Activated T-cell treated with anti-CD3 and anti-CD28 coated beads, Interleukin-2, amount 50 U/mL, for 1 hour (primary cell): ENCODE measurements around the gene CFAP46.

Experiments
- DNase-seq: peaks from one replicate; pipeline ENCODE4 v3.0.0-alpha.2; 2020

The CFAP46 gene

DNA sequence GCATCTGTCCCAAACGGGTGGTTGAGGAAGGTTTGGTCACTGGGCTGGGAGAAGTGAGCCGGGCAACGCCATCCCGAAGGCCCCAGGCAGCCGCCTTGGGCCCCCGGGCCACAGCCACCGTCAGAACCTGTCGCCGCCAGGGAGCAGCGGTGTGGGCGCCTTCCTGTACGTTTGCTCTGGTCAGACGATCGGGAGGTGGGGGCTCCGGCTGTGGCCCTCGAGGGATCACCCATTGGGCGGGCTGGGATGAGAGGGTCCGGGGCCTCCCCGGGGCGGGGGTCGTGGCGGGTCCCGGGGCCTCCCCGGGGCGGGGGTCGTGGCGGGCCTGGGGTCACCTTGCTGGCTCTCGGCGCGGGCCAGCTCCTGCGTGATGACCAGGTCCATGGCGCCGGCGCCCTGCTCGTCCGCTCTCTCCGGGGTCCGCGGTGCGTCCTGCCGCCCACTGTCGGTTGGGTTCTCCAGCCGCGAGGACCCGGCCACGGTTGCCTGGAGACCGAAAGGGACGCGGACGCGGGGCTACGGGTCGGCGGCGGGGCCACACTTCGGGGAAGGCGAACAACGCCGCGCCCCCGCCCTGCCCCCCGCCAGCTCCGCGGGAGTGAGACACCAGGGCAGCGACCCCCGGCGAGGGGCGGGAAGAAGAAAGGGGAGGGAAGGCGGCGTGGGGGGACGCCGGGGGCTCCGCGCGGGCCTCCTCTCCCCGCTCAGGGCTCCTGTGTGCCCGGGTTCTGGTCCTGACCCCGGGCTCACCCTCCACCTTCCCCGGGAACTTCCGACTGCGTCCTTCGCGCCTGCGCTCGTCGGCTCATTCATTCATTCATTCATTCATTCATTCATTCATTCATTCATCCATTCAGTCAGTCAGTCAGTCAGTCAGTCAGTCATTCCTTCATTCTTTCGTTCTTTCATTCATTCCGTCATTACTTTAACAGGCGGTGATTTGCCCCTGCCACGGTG, at the start of gene CFAP46:
Gene CFAP46 (minus strand): TSS at position 470 of the 957 bp plus-strand sequence. CDS start 86 bp downstream, at position 384.
- no peak for DNase-seq

DNA sequence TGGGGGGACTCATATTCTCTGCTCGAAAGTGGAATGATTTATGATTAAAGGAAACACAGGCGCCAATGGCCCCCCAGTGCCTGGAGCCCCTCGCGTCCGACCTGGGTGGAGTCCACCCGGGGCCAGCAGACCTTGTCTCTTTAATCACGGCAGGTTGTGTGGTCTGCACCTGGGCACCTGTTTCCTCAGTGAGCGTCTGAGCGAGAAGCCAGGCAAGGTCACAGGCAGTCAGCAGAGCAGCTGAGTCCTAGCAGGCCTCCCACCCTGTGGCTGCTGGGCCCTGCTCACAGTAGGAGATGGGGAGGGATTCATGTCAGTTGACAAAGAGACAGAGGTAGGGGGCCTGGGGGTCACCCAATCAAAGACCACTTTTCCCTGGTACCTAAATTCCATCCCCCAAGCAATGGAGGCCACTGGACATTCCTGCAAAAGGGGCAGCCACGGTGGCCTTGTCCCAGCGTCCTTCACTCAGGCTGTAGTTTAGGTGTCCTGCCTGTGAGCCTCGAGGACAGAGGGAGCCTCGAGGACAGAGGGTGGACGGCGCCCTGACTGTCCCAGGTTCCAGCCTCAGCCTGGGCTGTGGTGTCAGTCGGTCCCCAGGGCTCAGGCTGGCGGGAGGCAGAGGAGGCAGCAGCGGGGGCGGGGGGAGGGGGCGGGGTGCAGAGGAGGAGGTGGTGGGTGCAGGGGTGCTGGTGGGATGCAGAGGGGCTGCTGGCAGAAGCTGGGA, 49.5 kb upstream of the CFAP46 start:
- DNase-seq, result no peak

DNA sequence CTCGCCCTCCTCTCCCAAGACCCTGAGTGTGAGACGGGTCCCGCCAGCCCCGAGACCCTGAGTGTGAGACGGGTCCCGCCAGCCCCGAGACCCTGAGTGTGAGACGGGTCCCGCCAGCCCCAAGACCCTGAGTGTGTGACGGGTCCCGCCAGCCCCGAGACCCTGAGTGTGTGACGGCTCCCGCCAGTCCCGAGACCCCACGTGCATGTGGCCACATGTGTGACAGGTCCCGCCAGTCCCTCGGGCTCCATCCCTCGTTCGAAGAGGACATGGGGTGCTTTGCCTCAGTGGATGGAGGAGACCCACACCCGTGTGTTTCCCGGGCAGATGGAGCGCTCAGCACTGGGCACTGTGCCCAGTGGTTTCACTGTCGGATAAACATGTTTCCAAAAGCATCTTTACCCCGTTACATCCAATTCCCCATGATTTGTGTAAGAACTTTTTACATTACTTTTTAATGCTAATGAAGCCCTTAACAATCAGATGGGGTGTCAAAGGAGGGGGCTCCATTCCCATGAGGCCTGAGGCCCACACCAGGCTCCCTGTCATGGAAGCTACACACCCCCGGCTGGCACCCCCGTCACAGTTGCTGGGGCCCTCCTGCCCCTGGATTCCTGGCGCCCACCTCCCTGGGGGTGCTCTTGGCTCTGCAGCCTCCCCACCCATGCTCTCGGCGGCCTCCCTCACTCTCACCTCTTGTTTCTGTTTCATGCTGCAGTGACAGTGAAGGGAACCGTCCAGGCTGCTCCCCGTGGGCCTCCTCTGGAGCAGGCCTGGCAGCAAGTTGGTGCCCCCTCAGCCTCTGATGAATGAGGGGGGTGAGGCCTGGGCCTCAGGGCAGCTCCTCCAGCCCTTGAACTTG, 48.5 kb upstream of the CFAP46 start:
- no peak for DNase-seq

DNA sequence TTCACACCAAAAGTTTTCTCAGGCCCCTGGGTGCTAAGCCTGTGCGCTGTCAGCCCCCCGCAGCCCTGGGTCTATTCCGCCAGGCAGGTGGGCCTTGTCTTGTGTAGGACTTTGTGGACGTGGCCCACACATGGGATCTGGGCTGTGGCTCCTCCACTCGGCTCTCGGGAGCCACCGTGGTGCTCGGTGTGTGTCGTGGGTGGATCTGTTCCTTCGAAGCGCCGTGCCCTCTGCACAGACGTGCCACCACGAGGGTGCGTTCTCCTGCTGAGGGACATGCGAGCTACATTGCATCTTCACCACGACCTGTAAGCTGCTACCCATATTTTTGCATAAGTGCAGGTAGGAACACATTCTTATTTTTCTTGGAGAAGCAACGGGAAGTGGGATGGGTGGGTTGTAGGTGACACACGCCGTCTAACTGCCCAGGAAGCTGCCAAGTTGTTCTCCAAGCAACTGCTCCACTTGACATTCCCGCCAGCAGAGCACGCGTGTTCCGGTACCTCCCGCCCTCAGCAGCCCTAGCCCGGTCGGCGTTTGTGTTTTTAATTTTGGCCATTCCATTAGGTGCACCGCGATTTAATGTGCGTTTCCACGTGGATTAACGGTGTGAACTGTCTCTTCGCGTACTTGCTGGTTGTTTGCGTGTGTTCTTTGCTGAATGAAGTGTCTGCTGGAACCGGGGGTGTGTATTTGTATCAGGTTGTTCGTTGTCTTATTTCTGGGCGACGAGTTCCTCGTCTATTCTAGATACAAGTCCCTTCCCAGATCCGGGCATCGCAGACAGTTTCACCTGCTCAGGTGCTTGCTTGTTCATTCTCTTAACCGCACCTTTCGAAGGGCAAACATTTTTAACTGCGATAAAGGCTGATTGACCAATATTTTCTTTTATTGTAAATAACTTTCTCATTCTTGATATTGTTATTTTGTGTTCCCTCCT, 47.4 kb upstream of the CFAP46 start:
- no peak for DNase-seq

DNA sequence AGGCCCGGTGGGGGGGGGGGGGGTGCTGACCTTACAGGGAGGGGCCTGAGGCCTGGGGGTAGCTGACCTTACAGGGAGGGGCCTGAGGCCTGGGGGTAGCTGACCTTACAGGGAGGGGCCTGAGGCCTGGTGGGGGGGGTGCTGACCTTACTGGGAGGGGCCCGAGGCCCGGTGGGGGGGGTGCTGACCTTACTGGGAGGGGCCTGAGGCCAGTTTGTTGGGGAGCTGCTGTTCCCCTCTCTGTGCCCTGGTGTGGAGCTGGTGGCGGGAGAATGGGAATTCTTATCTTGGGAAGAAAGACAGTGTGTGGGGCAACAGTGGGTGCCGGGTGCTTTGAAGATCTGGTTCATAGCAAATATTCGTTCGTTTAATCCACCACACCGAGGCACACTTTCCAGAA, 46.6 kb upstream of the CFAP46 start:
- no peak for DNase-seq

DNA sequence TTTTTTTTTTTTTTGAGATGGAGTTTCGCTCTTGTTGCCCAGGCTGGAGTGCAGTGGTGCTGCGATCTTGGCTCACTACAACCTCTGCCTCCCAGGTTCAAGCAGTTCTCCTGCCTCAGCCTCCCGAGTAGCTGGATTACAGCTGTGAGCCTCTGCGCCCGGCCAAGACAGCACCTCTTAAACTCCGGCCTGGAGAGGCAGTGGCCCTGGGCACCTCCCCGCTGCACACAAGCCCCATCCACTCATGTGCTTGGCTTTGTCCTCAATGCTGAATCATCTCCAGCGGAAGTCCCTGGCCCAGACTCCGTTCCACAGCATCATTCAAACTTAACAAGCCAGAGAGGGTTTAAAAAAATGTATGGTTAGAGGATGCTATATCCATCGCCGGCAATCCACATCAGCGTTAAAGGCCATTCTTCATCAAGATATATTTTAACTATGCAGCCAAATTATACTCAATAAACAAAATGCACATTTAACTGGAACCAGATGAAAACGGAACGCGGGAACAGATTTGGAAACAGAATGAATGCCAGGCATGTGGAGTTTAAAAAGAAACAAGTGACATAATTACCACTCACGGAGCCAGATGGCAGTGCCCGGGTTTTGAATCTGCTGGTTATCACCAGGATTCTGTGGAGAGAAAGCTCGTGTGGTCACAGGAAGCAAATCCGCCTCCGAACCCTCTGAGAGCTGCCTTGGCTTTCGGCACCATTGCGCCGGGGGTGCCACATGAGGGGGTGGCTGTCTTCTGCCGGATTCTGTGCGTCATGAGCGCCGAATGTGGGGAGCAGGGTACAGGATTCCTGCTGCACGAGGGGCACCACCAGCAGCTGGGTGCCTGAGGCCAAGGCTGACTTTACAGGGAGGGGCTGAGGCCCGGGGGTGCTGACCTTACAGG, 45.6 kb upstream of the CFAP46 start:
- no peak for DNase-seq

DNA sequence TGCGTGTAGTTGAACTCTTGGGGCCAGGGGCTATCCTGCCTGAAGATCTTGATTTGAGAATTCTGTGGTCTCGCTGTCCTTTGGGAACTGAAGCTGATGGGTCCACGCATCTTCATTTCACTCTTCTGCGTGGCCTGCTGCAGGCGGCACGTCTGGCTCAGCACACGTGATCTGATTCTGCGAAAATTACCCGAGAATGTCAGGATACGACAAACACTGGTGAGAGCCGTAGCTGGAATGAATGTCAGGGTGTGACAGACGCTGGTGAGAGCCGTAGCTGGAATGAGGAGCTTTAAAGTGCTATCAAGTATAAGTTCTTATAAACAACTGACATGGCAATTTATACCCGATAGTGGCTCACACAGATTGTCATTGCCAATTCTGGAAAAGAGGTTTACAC, 44.6 kb upstream of the CFAP46 start:
- DNase-seq, result no peak

DNA sequence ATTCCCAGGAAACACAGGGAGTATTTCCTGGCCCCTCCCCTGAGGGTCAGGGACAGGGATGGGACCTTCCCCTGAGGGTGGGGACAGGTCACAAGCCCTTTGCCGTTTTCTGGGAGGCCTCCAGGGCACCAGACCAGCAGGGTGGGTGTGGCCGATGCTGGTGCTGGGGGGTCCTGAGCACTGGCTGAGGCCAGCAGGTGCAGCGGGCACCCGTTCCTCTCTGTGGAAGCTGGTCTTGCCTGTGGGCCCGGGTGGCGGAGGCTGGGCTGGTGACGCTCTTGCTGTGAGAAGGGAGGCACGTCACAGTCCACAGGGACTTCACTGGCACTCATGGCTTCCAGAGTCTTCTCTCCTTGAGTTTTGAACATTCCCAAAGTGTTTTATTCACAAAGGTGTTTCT, 44.2 kb upstream of the CFAP46 start:
- DNase-seq, result no peak

DNA sequence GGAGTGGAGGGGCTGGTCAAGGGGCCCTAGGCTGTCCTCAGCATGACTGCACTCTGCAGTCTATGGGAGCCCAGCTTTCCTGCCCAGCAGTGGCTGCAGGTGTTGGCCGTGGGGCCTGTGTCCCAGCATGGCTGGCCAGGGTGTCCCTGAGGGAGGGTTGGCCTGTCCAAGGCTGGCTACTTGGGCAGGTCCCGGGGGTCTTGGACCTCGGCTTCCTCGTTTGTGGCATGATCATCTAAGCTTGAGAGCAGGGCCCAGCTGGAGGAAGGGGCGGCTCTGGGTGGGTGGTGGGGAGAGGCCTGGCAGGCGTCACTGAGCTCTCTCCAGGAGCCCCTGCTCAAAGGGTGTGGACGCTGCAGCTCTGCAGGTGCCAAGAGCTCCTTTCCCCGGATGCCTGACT, 43.7 kb upstream of the CFAP46 start:
- no peak for DNase-seq

DNA sequence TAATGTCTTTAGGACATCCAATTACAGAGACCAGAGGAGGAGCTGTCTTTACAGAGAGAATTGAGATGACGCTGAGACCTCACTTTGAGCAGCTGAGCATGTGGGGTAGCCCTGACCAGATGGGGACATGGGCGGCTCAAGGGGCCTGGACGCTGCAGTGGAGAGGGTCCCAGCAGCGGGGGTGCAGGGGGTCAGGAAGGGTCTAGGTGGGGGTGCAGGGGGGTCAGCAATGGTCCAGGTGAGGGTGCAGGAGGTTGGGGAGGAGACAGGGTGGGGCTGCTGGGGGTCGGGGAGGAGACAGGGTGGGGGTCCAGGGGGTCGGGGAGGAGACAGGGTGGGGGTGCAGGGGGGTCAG, 43.2 kb upstream of the CFAP46 start:
- DNase-seq, result no peak

DNA sequence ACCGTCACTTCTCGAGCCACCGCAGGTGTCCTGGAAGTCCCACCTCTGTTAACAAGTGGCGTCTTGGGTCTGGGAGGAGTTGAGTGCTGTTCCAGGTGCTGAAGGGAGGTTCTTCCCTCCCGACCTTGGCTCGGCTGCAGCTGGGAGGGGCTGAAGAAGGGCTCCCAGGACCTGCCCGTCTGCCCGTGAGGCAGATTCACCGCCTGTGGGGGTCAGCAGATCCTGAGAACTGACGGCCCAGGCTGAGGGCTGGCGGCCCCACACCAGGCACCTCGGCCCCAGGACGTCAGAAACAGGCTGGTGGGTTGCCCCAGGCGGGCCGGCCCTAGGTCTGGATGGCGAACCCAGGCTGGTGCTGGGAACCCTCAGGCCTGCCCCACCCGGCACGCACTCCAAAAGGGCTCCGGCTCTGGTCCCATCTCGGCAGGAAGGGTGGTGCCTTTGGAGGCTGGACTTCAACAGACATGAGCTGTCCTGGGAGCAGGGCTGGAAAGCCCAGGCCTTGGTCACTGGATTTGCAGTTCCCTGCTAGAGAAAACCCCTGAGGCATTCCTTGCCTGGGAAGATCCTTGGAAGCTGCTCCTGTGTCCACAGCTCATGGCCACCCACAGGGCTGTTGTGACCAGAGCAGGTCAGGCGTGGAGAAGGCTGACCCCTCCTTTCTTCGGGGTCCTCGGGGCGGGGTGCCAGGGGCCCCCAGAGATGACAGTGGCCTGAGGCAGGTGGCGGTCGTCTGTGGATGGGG, 42.6 kb upstream of the CFAP46 start:
- no peak for DNase-seq

DNA sequence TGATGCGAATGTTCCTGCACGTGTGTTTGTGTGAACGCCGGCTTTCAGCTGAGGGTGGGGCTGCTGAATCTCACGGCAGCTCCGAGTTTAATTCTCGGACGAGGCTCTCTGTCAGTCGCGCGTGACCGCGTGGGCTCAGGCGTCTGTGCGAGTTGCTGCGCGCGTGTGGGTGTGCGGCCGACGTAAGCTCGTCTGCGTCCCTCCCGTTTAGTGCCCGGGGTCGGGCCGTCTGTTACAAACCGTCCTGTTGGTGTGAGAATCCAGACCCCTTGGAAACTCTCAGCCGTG, 41.6 kb upstream of the CFAP46 start:
- no peak for DNase-seq

DNA sequence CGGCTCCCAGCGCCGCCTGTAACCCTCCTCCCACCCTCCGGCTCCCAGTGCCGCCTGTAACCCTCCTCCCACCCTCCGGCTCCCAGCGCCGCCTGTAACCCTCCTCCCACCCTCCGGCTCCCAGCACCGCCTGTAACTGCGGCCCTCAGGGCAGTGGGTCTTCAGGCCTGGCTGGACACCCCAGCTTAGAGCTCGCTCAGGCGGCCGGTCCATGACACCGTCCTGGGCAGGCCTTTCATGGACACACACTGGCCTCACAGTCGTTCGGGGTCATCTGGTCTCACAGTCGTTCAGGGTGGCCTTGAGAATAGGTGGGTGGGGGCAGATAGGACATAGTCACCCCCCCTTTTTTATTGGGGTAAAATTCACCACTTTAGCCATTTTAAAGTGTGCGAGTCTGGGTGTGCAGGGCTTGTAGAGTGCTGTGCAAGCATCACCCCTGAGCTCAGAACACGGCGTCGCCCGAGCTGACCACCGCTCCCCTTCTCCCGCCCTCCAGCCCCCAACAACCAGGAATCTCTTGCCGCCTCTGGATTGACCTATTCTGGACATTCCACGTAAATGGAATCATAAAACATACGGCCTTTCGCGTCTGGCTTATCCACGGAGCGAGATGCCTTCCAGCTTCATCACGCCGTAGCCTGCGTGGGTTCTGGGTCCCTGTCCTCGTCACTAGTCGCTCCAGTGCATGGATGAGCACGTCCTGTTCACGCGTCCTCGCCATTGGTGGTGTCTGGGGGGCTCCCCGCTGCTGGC, 41.1 kb upstream of the CFAP46 start:
- DNase-seq, result no peak

DNA sequence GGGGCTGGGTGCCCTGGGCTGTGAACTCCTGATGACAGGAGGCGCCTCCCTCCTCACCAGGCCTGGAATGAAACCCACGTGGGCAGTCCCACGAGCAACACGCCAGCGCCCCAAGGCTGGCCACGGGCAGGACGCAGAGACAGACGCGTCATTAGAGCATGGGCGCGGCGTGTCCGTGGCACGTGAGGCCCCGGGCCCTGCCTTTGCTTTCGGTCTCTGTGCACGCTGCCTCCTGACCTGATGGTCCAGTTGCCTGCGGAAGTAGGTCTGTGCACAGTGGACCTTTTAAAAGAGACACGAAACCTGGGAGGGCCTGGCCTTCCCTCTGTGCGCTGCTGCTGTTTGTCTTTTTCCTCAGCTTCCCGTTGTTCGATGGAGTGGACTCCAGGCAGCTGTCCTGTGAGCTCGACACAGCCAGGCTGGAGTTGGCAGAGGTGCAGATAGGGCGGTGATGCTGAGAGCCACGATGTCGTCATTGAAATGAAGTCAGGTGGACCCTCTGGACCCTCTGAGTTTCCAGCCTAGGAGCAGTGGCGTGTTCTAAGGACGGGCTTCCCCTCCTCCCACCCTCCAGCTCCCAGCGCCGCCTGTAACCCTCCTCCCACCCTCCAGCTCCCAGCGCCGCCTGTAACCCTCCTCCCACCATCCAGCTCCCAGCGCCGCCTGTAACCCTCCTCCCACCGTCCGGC, 40.1 kb upstream of the CFAP46 start:
- no peak for DNase-seq

DNA sequence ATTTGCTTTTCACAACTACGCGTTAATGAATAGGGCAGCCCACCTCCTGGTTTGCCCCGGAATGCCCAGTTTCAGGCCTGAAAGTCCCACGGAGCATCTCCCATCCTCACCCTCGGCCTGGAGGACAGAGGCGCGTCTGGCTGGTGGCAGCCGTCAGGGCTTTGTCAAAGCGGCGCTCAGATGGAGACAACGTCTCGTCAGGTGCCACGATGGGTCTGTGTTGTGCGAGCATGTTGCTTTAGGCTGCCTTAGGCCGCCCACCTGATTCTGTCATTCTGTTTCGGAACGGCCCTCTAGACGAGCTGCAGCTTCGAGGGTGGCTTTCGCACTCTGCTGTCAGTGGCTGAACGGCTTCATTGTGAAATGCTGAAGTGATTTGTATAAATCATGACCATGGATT, 39.4 kb upstream of the CFAP46 start:
- DNase-seq, result no peak

DNA sequence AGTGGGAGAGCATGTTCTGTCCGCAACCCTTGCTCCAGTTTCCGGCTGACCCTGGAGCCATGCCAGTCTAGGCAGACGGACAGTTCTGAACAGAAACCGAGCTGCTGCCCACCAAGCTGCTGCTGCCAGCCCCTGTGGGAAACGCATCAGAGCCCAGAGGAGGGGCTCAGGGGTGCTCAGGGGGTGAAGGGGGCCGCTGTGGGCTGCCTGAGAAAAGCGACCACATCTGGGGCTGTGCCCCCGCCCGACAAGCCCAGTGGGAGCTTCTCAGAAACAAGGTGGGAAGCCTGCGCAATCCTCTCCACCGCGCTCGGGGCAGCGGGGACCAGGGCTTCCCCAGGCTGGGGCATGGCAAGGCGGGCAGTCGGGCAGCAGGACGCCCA, 38.8 kb upstream of the CFAP46 start:
- DNase-seq, result no peak

DNA sequence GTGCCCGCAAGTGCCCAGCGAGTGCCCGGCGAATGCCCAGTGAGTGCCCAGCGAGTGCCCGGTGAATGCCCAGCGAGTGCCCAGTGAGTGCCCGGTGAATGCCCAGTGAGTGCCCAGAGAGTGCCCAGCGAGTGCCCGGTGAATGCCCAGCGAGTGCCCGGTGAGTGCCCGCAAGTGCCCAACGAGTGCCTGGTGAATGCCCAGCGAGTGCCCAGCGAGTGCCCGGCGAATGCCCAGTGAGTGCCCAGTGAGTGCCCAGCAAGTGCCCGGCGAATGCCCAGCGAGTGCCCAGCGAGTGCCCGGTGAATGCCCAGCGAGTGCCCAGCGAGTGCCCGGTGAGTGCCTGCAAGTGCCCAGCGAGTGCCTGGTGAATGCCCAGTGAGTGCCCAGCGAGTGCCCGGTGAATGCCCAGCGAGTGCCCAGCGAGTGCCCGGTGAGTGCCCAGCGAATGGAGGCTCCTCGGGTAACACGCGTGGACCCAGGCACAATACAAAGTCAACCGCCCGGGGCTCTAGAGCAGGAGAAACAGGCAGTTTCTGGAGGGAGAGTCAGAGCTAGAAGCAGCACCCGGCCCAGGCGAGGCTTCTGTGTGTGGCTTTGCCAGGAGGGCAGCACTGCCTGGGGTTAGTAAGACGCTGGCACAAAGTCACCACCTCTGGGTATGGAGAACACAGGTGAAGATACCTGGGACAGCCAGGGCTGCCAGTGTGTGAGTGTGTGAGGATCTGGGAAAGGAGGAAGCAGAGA, 38.2 kb upstream of the CFAP46 start:
- DNase-seq, result no peak
